IMR-90 (cell line): ENCODE data around the gene BCL11B. TPM values are rescaled to one million over a fixed set of nuclear protein-coding genes. Genes with fewer than 3 reads are reported as not detected.
"Not testable (repeated sequence)": the region's sequence is repeated elsewhere in the genome, so short reads cannot be mapped to it uniquely, and the experiment has no call there.

ENCODE experiments used
- ATAC-seq: fragments of 200-7000 bp; cut with Tn5 transposase; 2 replicates; pipeline ENCODE4 v1.9.1; 2020; ENCODE audit warnings: low read depth, mild to moderate bottlenecking, moderate library complexity
- BruUV-seq: library from RNA; stranded (reverse); fragments of 400-500 nt; replicated peaks from 2 replicates; lab custom pipeline; 2021; lab: Mats Ljungman, UMichigan
- CTCF ChIA-PET: fragments of 300-600 bp; formaldehyde crosslinking; extraction: SDS; loops from one replicate; lab custom pipeline; 2021; ENCODE audit warnings: antibody characterized with exemption; lab: Yijun Ruan, JAX
- POLR2A ChIA-PET: fragments of 300-600 bp; sonication (Branson Sonifier 250); formaldehyde crosslinking; loops from one replicate; lab custom pipeline; 2022; ENCODE audit warnings: antibody characterized with exemption; ENCODE audit not compliant: unreplicated experiment; lab: Charles Lee
- DNase-seq: peaks from one replicate; pipeline ENCODE4 v3.0.0; 2013
- H2AFZ ChIP-seq: replicated peaks from 2 replicates; pipeline ENCODE3; 2013; ENCODE audit warnings: low read length, mild to moderate bottlenecking; ENCODE audit not compliant: poor library complexity
- H2AK5ac ChIP-seq: 2 replicates; pipeline ENCODE4 v1.6.1; 2013; ENCODE audit warnings: low read depth, low read length, inconsistent platforms
- H2AK9ac ChIP-seq: replicated peaks from 2 replicates; pipeline ENCODE3; 2013; ENCODE audit warnings: mild to moderate bottlenecking, low read depth, low read length, moderate library complexity; ENCODE audit not compliant: poor library complexity
- H2BK120ac ChIP-seq: 2 replicates; pipeline ENCODE4 v1.6.1; 2013; ENCODE audit warnings: low read depth, low read length, inconsistent platforms
- H2BK15ac ChIP-seq: 3 replicates; pipeline ENCODE4 v1.6.1; 2013; ENCODE audit warnings: low read depth, low read length, inconsistent platforms
- H2BK20ac ChIP-seq: 2 replicates; pipeline ENCODE4 v1.6.1; 2013; ENCODE audit warnings: low read depth, mild to moderate bottlenecking, inconsistent platforms, low read length, moderate library complexity
- H2BK5ac ChIP-seq: 2 replicates; pipeline ENCODE4 v1.6.1; 2013; ENCODE audit warnings: mild to moderate bottlenecking, low read depth, low read length, inconsistent platforms; ENCODE audit not compliant: poor library complexity, severe bottlenecking
- H3K14ac ChIP-seq: replicated peaks from 2 replicates; pipeline ENCODE4 v1.6.1; 2013; ENCODE audit warnings: low read depth, low read length, inconsistent platforms
- H3K18ac ChIP-seq: 2 replicates; pipeline ENCODE4 v1.6.1; 2013; ENCODE audit warnings: low read depth, low read length, control low read depth
- H3K23ac ChIP-seq: 2 replicates; pipeline ENCODE4 v1.6.1; 2013; ENCODE audit warnings: low read depth, low read length, inconsistent platforms
- H3K27ac ChIP-seq: 2 replicates; pipeline ENCODE4 v1.5.1; 2013; ENCODE audit warnings: mild to moderate bottlenecking, control low read depth, low read length; ENCODE audit not compliant: insufficient read depth
- H3K27me3 ChIP-seq: 2 replicates; pipeline ENCODE4 v1.6.1; 2013; ENCODE audit warnings: low read length; ENCODE audit not compliant: control insufficient read depth, insufficient read depth
- H3K36me3 ChIP-seq: 2 replicates; pipeline ENCODE4 v1.6.1; 2013; ENCODE audit warnings: low read length, mixed read lengths; ENCODE audit not compliant: control insufficient read depth, insufficient read depth
- H3K4ac ChIP-seq: 2 replicates; pipeline ENCODE4 v1.6.1; 2013; ENCODE audit warnings: low read depth, low read length, inconsistent platforms
- H3K4me1 ChIP-seq: 2 replicates; pipeline ENCODE4 v1.6.1; 2013; ENCODE audit warnings: low read length, mixed read lengths; ENCODE audit not compliant: control insufficient read depth, insufficient read depth
- H3K4me2 ChIP-seq: 2 replicates; pipeline ENCODE4 v1.6.1; 2013; ENCODE audit warnings: low read depth, mild to moderate bottlenecking, control low read depth, low read length, moderate library complexity
- H3K4me3 ChIP-seq: 2 replicates; pipeline ENCODE4 v1.5.1; 2013; ENCODE audit warnings: low read depth, mild to moderate bottlenecking, control low read depth, low read length, moderate library complexity; ENCODE audit not compliant: insufficient read depth
- H3K56ac ChIP-seq: 2 replicates; pipeline ENCODE4 v1.6.1; 2013; ENCODE audit warnings: low read length, inconsistent platforms; ENCODE audit not compliant: insufficient read depth; ENCODE audit errors: extremely low read depth
- H3K79me1 ChIP-seq, 2 experiments: 2 replicates each; pipeline ENCODE4 v1.6.1; 2013; ENCODE audit warnings: low read length in 2 of 2, inconsistent platforms in 1 of 2, low read depth in 1 of 2
- H3K9ac ChIP-seq: 2 replicates; pipeline ENCODE4 v1.6.1; 2013; ENCODE audit warnings: low read depth, low read length, control low read depth
- H3K9me1 ChIP-seq: 2 replicates; pipeline ENCODE4 v1.6.1; 2013; ENCODE audit warnings: low read length, inconsistent platforms; ENCODE audit not compliant: insufficient read depth
- H3K9me3 ChIP-seq: 2 replicates; pipeline ENCODE4 v1.6.1; 2013; ENCODE audit warnings: low read length; ENCODE audit not compliant: control insufficient read depth, insufficient read depth
- H4K20me1 ChIP-seq: 2 replicates; pipeline ENCODE4 v1.6.1; 2013; ENCODE audit warnings: low read length, inconsistent platforms; ENCODE audit not compliant: insufficient read depth
- H4K5ac ChIP-seq: 2 replicates; pipeline ENCODE4 v1.6.1; 2013; ENCODE audit warnings: mild to moderate bottlenecking, low read depth, low read length, control low read depth
- H4K8ac ChIP-seq, 2 experiments: 2 replicates each; pipeline ENCODE4 v1.6.1; 2013; ENCODE audit warnings: low read depth in 2 of 2, low read length in 2 of 2, control low read depth in 1 of 2, inconsistent platforms in 1 of 2
- H4K91ac ChIP-seq: 2 replicates; pipeline ENCODE4 v1.6.1; 2013; ENCODE audit warnings: low read depth, low read length, inconsistent platforms; ENCODE audit not compliant: insufficient read depth
- WGBS, 2 experiments: methylation state at CpG; one replicate each; pipeline versions ENCODE4 v1.1.5 to v1.1.7; 2013; ENCODE audit warnings: missing lambda C conversion rate in 2 of 2; ENCODE audit not compliant: insufficient read length in 1 of 2; ENCODE audit errors: extremely low coverage in 2 of 2; 5-methylcytosine and 5-hydroxymethylcytosine counted together
- dilution Hi-C: fragments of 300-500 bp; cut with HindIII; formaldehyde crosslinking; loops from one replicate; pipeline ENCODE4 v1.14.3; 2018; ENCODE audit warnings: low sequenced_read_pairs; ENCODE audit not compliant: unreplicated experiment
- in situ Hi-C: fragments of 300-500 bp; cut with MboI; formaldehyde crosslinking; loops from 3 replicates; pipeline ENCODE4 v1.14.3; 2019; ENCODE audit warnings: low sequenced_read_pairs, inconsistent platforms, mixed read lengths
- intact Hi-C: fragments of 100-400 bp; cut with micrococcal nuclease; formaldehyde crosslinking; loops from 2 replicates; pipeline ENCODE4 v1.10.0; 2022
- polyA plus RNA-seq, 3 experiments: library from polyadenylated mRNA; depleted of rRNA; stranded (reverse); fragments of >200 nt; gene quantifications; 2 replicates each; pipeline ENCODE4 v1.2.3, GENCODE V29; 2012; ENCODE audit warnings: low replicate concordance in 1 of 3
- total RNA-seq: library from RNA; depleted of rRNA; stranded (reverse); fragments of >200 nt; gene quantifications from 2 replicates; pipeline ENCODE4 v1.2.3, GENCODE V29; 2012

The BCL11B gene
- total and polyA plus RNA-seq, 2 of the 4 experiments (the other 2 are of a cell fraction) = under 0.01 TPM; not detected in 1

DNA sequence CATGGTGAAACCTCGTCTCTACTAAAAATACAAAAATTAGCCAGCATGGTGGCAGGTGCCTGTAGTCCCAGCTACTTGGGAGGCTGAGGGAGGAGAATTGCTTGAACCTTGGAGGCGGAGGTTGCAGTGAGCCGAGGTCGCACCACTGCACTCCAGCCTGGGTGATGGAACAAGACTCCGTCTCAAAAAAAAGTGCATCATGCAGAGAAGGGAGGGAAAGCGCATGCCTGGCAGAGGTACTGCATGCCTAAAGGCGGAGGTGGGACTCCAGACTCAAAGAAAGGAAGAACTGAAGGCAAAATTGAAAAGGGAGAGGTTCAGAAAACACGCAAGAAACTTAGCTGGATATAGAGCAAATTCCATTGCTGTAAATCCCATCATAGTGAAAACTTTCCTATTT is 85.7 kb downstream of the BCL11B start:
- H2AK9ac ChIP-seq, H4K91ac ChIP-seq, H2BK15ac ChIP-seq, H2BK20ac ChIP-seq, H2AFZ ChIP-seq, H3K4me1 ChIP-seq, in situ Hi-C loops, dilution Hi-C loops, H3K4me3 ChIP-seq, H4K20me1 ChIP-seq, H3K23ac ChIP-seq, H3K27ac ChIP-seq, intact Hi-C loops, CTCF ChIA-PET, H2BK5ac ChIP-seq, H4K5ac ChIP-seq, H4K8ac ChIP-seq, H3K9ac ChIP-seq, BruUV-seq, ATAC-seq, H3K18ac ChIP-seq, H3K9me1 ChIP-seq, POLR2A ChIA-PET, H2BK120ac ChIP-seq, DNase-seq, H3K27me3 ChIP-seq, H3K79me1 ChIP-seq, H3K4ac ChIP-seq, H3K4me2 ChIP-seq, H3K14ac ChIP-seq, H3K36me3 ChIP-seq, H3K56ac ChIP-seq, H2AK5ac ChIP-seq: not testable (repeated sequence)
- H3K9me3 ChIP-seq = peaks cover 37% of the 10 kb centered on the region
- 75% methylated on average over 7 of the region's 8 CpGs; no CpG with 5 or more reads in 1 of the 2 experiments for WGBS, 2 experiments
